ENCODE results near the gene ZNF516. TPM values are rescaled to one million over a fixed set of nuclear protein-coding genes. Genes with fewer than 3 reads are reported as not detected.

Gene ZNF516
- total and polyA plus RNA-seq, 7 donors = 2.1 to 29.9 (median 24.3) TPM

DNA sequence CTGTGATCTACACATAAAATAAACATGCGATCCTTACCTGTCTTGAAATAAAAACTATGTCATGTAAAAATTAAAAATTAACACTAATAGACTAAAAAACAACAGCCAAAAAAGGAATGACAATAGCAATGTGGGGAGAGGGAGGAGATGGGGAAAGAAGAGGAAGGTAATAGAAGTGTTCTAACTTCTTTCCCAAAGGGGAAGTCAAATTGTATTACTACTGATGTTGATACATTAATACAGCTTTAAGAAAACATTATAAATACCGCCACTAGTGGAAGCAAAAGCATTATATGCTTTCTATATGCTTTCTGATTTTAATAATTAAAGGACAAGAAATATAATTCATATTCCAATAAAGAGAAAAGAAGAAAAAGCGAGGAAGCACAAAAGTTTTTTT, 22.2 kb downstream of the ZNF516 start:
- H3K27ac ChIP-seq = no peak overlapping the region
- H3K27me3 ChIP-seq = no peaks in the 10 kb centered on the region
- TF ChIP-seq POLR2AphosphoS5 (IDR thresholded peaks at IDR 0.05) (no peak), POLR2A (IDR thresholded peaks at IDR 0.05) (no peak), EP300 (IDR thresholded peaks at IDR 0.05) (no peak)
- TF ChIP-seq, protein P1, sequence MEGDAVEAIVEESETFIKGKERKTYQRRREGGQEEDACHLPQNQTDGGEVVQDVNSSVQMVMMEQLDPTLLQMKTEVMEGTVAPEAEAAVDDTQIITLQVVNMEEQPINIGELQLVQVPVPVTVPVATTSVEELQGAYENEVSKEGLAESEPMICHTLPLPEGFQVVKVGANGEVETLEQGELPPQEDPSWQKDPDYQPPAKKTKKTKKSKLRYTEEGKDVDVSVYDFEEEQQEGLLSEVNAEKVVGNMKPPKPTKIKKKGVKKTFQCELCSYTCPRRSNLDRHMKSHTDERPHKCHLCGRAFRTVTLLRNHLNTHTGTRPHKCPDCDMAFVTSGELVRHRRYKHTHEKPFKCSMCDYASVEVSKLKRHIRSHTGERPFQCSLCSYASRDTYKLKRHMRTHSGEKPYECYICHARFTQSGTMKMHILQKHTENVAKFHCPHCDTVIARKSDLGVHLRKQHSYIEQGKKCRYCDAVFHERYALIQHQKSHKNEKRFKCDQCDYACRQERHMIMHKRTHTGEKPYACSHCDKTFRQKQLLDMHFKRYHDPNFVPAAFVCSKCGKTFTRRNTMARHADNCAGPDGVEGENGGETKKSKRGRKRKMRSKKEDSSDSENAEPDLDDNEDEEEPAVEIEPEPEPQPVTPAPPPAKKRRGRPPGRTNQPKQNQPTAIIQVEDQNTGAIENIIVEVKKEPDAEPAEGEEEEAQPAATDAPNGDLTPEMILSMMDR (IDR thresholded peaks at IDR 0.05) = no peak
- H3K36me3 ChIP-seq = no peaks in the 10 kb centered on the region
- intact Hi-C loops (cut with DNase I) = no loop called here
- DNase-seq = no peak
- peaks cover 0 to 74% (median 39%) of the 10 kb centered on the region in 4 donors for H3K4me1 ChIP-seq
- H3K9me3 ChIP-seq = no peaks in the 10 kb centered on the region
- 91 to 92% methylated on average over 3 of the region's 3 CpGs for WGBS, 2 donors
- H3K4me3 ChIP-seq = no peak overlapping the region

DNA sequence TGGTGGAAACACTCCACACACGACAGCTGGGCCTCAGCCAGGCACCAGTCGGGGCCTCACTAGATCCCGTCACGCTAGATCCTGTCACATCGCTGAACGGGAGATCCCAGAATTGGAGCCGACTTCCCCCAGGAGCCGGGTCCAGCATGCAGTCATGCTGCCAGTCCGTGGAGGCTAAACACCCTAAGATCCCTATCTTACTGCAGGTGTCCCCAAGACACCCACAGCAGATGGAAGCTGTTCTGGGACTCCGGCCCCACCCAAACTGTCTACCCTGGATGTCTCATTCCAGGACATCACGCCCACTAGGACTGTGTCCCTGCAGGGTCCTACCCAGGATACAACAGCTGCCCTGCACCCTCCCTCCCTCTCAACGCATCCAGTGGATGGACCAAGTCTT, 23.4 kb downstream of the ZNF516 start:
- intact Hi-C loops (cut with DNase I) = no loop called here
- no peak overlapping the region for H3K4me3 ChIP-seq
- H3K4me1 ChIP-seq = peaks cover 0 to 72% (median 36%) of the 10 kb centered on the region in 4 donors
- TF ChIP-seq, protein P1 (IDR thresholded peaks at IDR 0.05) = no peak
- no peak for TF ChIP-seq EP300 (IDR thresholded peaks at IDR 0.05)
- peak; percentile 57 for DNase-seq
- H3K9me3 ChIP-seq = no peaks in the 10 kb centered on the region
- 92 to 96% methylated on average over 12 of the region's 12 CpGs for WGBS, 2 donors
- no peak overlapping the region for H3K27ac ChIP-seq
- H3K27me3 ChIP-seq = no peaks in the 10 kb centered on the region
- H3K36me3 ChIP-seq = no peaks in the 10 kb centered on the region

DNA sequence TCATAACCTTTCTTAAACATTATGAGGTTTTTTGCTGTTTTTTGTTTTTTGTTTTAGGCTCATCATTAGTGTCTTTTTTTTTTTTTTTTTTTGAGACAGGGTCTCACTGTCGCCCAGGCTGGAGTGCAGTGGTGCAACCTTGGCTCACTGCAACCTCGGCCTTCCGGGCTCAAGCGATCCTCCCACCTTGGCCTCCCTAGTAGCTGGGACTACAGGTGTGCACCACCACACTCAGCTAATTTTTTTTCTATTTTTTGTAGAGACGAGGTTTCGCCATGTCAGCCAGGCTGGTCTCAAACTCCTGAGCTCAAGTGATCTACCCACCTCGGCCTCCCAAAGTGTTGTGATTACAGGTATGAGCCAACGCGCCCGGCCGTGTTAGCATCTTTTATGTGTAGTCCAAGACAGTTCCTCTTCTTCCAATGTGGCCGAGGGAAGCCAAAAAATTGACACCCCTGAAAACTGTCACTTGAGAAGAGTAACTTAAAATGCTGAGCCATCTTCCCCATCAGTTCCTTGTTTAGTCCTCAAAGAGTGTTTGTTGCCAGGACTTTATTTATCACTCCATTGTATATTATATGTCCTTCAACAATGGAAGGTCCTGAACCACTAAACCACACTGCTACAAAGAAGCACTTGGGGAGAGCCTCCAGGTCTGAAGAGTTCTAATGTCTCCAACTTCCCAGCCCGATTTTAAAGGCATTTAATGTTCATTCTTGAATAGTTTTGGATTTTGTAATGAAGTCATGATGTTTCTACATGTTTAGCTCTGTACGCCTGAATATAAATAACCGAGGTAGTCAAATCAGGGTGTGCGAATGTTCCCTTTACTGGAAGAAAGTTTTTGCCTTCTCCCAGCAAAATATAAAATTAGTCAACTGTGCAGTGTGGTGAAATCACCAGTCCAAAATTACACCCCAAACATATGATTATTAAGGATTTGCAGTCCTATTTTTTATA, 26.4 kb downstream of the ZNF516 start:
- no peaks in the 10 kb centered on the region for H3K36me3 ChIP-seq
- intact Hi-C loops (cut with DNase I) = no loop called here
- peak; percentile 48 for DNase-seq
- no peak overlapping the region for H3K4me3 ChIP-seq
- H3K27me3 ChIP-seq = no peaks in the 10 kb centered on the region
- peak overlapping the region in 1 of 4 donors; percentile 3 for H3K27ac ChIP-seq
- TF ChIP-seq, protein P1 (IDR thresholded peaks at IDR 0.05) = no peak
- no peak for TF ChIP-seq EP300 (IDR thresholded peaks at IDR 0.05)
- TF ChIP-seq POLR2AphosphoS5 (IDR thresholded peaks at IDR 0.05) = no peak
- no peak for TF ChIP-seq POLR2A (IDR thresholded peaks at IDR 0.05)
- 90 to 91% methylated on average over 16 of the region's 16 CpGs for WGBS, 2 donors
- H3K9me3 ChIP-seq = no peaks in the 10 kb centered on the region
- H3K4me1 ChIP-seq = peaks cover 0 to 57% (median 24%) of the 10 kb centered on the region in 4 donors

- peak; percentile 69 for DNase-seq
- Histone ChIP-seq H3K4me3 (no peak overlapping the region), H3K27ac (peak overlapping the region in 1 of 4 donors; percentile 3), H3K4me1 (peaks cover 0 to 57% (median 24%) of the 10 kb centered on the region in 4 donors), H3K36me3 (peaks cover 0 to under 1% (median 0%) of the 10 kb centered on the region in 4 donors), H3K27me3 (no peaks in the 10 kb centered on the region), H3K9me3 (no peaks in the 10 kb centered on the region)
- intact Hi-C loops (cut with DNase I) = no loop called here
- TF ChIP-seq POLR2A (IDR thresholded peaks at IDR 0.05) (no peak), EP300 (IDR thresholded peaks at IDR 0.05) (no peak), POLR2AphosphoS5 (IDR thresholded peaks at IDR 0.05) (no peak)
- TF ChIP-seq, protein P1 (IDR thresholded peaks at IDR 0.05) = no peak
- 48 to 81% methylated on average over 19 of the region's 19 CpGs for WGBS, 2 donors
Measured at GRCh38 chr18:76467371-76468190, 27.5 kb downstream of the ZNF516 start.

Measured in sigmoid colon (tissue), 7 donors.